ENCODE measurements around the gene USP3. TPM values are rescaled to one million over a fixed set of nuclear protein-coding genes. Genes with fewer than 3 reads are reported as not detected.

Gene USP3
- total and polyA plus RNA-seq, 9 donors: 21.1 to 76.0 (median 60.1) TPM

- 93 to 95% (median 93%) methylated on average over 6 of the region's 6 CpGs for WGBS, 3 donors
- intact Hi-C loops (cut with DNase I): no loop called here
- TF ChIP-seq POLR2A (IDR thresholded peaks at IDR 0.05) (no peak), EP300 (IDR thresholded peaks at IDR 0.05) (no peak), CTCF (IDR thresholded peaks at IDR 0.05) (no peak)
- no peaks in the 10 kb centered on the region for H3K27me3 ChIP-seq
- H3K4me3 ChIP-seq: no peak overlapping the region
- H3K9me3 ChIP-seq: no peaks in the 10 kb centered on the region
- DNase-seq: no peak
- no peaks in the 10 kb centered on the region for H3K36me3 ChIP-seq
- no peak overlapping the region for H3K27ac ChIP-seq
- H3K4me1 ChIP-seq (ENCODE audit: insufficient read depth): peaks cover 9% of the 10 kb centered on the region
Measured at GRCh38 chr15:63478243-63478642, 26.1 kb upstream of the USP3 start.

- H3K36me3 ChIP-seq: no peaks in the 10 kb centered on the region
- H3K27ac ChIP-seq: no peak overlapping the region
- WGBS, 3 donors: 69 to 79% (median 75%) methylated on average over 2 of the region's 2 CpGs
- H3K9me3 ChIP-seq: no peaks in the 10 kb centered on the region
- no peak overlapping the region for H3K4me3 ChIP-seq
- intact Hi-C loops (cut with DNase I): no loop called here
- no peaks in the 10 kb centered on the region for H3K27me3 ChIP-seq
- H3K4me1 ChIP-seq (ENCODE audit: insufficient read depth): peaks cover 6% of the 10 kb centered on the region
- TF ChIP-seq EP300 (IDR thresholded peaks at IDR 0.05) (no peak), CTCF (IDR thresholded peaks at IDR 0.05) (no peak), POLR2A (IDR thresholded peaks at IDR 0.05) (no peak)
- no peak for DNase-seq
Measured at GRCh38 chr15:63480441-63480821, 24.0 kb upstream of the USP3 start.

GRCh38 chr15:63481105-63481810 lies 23.1 kb upstream of the USP3 start:
- Histone ChIP-seq H3K9me3 (no peaks in the 10 kb centered on the region), H3K4me1 (ENCODE audit: insufficient read depth) (peaks cover 6% of the 10 kb centered on the region), H3K36me3 (no peaks in the 10 kb centered on the region), H3K27ac (no peak overlapping the region), H3K27me3 (no peaks in the 10 kb centered on the region), H3K4me3 (no peak overlapping the region)
- no peak for DNase-seq
- no peak for TF ChIP-seq EP300 (IDR thresholded peaks at IDR 0.05)
- TF ChIP-seq CTCF (IDR thresholded peaks at IDR 0.05): no peak
- TF ChIP-seq POLR2A (IDR thresholded peaks at IDR 0.05): no peak
- intact Hi-C loops (cut with DNase I): no loop called here
- WGBS, 3 donors: 82 to 98% (median 95%) methylated on average over 3 of the region's 3 CpGs

- Histone ChIP-seq H3K9me3 (no peaks in the 10 kb centered on the region), H3K36me3 (no peaks in the 10 kb centered on the region), H3K4me3 (no peak overlapping the region), H3K27ac (no peak overlapping the region), H3K4me1 (ENCODE audit: insufficient read depth) (peaks cover 6% of the 10 kb centered on the region), H3K27me3 (no peaks in the 10 kb centered on the region)
- 46 to 74% (median 48%) methylated on average over 7 of the region's 7 CpGs for WGBS, 3 donors
- DNase-seq: no peak
- TF ChIP-seq EP300 (IDR thresholded peaks at IDR 0.05) (no peak), POLR2A (IDR thresholded peaks at IDR 0.05) (no peak), CTCF (IDR thresholded peaks at IDR 0.05) (no peak)
- intact Hi-C loops (cut with DNase I): no loop called here
Measured at GRCh38 chr15:63482874-63483323, 21.5 kb upstream of the USP3 start.
